ENCODE data around the gene RPS28.
"Not testable (repeated sequence)": the region's sequence is repeated elsewhere in the genome, so short reads cannot be mapped to it uniquely, and the experiment has no call there.

The RPS28 gene

DNA sequence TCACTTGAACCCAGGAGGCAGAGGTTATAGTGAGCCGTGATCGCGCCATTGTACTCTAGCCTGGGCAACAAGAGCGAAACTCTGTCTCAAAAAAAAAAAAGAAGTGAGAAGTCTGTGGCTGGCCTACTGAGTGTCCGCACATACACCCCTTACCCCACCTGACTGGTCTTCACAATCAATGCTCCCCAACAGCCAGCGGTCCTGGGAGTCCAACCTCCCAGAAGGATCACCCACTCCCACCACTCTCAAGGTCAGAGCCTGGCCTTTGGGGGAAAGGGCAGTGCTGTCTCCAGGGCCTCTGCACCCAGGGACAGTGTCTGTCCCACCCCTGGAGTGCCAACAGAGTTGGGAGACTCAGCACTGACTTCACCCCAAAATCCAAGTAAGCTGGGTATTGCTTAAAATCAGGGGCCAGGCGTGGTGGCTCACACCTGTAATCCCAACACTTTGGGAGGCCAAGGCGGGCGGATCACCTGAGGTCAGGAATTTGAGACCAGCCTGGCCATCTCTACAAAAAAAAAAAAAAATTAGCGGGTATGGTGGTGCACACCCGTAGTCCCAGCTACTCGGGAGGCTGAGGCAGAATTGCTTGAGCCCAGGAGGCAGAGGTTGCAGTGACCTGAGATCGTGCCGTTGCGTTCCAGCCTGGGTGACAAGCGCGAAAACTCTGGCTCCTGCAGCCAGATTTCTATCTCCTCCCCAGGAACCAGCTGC, 10.8 kb upstream of the RPS28 start:
- H3K27ac ChIP-seq: no peak overlapping the region
- H3K36me3 ChIP-seq: peaks cover 55% of the 10 kb centered on the region
- no peaks in the 10 kb centered on the region for H3K9me3 ChIP-seq (ENCODE audit: severe bottlenecking)
- H3K4me3 ChIP-seq (ENCODE audit: low read depth, low read length): no peak overlapping the region
- no peaks in the 10 kb centered on the region for H3K27me3 ChIP-seq (ENCODE audit: insufficient read depth, low read depth, severe bottlenecking)
- DNase-seq: peak; percentile 2
- TF ChIP-seq, protein P1, sequence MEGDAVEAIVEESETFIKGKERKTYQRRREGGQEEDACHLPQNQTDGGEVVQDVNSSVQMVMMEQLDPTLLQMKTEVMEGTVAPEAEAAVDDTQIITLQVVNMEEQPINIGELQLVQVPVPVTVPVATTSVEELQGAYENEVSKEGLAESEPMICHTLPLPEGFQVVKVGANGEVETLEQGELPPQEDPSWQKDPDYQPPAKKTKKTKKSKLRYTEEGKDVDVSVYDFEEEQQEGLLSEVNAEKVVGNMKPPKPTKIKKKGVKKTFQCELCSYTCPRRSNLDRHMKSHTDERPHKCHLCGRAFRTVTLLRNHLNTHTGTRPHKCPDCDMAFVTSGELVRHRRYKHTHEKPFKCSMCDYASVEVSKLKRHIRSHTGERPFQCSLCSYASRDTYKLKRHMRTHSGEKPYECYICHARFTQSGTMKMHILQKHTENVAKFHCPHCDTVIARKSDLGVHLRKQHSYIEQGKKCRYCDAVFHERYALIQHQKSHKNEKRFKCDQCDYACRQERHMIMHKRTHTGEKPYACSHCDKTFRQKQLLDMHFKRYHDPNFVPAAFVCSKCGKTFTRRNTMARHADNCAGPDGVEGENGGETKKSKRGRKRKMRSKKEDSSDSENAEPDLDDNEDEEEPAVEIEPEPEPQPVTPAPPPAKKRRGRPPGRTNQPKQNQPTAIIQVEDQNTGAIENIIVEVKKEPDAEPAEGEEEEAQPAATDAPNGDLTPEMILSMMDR (IDR thresholded peaks at IDR 0.05; ENCODE audit: low read depth, low read length): no peak

DNA sequence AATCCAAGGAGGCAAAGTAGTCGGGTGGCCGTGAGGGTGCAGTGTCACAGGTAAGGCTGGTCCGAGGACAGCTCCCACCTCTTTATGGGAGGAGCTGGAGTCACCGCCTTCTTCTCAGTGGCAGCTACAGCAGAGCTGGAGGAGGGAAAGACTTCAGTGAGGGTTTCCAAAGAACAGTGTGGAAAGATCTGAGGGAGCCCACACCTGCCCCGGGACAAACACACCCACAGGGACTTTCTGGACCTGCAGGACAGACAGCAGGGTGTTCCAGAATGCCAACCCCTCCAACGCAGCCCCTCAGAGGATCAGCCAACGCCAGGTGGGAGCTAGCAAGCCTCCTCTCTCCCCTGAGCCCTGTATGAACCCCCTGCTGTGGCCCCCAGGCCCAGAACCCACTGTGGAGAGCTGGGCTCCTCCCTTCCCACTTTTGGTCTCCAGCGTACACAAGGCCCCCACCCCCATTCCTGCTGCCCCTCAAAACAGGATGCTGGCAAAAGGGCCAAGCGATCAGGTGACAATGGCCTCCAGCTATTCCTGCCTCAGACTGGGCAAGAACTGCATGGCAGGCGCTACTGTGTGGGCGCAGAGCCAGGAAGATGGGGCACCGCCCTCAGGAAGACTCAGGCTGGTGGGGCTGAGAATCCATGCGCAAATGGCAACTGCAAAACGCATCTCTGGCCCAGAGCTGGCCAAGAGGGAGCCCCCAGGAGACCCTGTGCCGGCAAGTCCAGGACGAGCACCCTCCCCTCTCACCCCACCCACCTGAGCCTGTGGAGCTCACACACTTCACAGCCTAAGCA, 9.6 kb upstream of the RPS28 start:
- DNase-seq: peak; percentile 3
- Histone ChIP-seq H3K36me3 (peaks cover 47% of the 10 kb centered on the region), H3K27ac (no peak overlapping the region), H3K27me3 (ENCODE audit: insufficient read depth, low read depth, severe bottlenecking) (no peaks in the 10 kb centered on the region), H3K9me3 (ENCODE audit: severe bottlenecking) (no peaks in the 10 kb centered on the region), H3K4me3 (ENCODE audit: low read depth, low read length) (no peak overlapping the region)
- TF ChIP-seq, protein P1 (IDR thresholded peaks at IDR 0.05; ENCODE audit: low read depth, low read length): no peak

DNA sequence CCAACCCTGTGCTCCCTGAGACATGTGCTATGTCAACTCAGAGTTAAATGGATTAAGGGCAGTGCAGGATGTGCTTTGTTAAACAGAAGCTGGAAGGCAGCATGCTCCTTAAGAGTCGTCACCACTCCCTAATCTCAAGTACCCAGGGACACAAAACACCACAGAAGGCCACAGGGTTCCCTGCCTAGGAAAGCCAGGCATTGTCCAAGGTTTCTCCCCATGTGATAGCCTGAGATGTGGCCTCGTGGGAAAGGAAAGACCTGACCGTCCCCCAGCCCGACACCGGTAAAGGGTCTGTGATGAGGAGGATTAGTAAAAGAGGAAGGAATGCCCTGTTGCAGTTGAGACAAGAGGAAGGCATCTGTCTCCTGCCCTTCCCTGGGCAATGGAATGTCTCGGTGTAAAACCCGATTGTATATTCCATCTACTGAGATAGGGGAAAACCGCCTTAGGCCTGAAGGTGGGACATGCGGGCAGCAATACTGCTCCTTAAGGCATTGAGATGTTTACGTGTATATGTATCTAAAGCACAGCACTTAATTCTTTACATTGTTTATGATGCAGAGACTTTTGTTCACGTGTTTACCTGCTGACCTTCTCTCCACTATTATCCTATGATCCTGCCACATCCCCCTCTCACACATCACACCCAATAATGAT, 6.2 kb upstream of the RPS28 start:
- peak; percentile 57 for DNase-seq
- H3K27me3 ChIP-seq (ENCODE audit: insufficient read depth, low read depth, severe bottlenecking); H3K4me3 ChIP-seq (ENCODE audit: low read depth, low read length); H3K9me3 ChIP-seq (ENCODE audit: severe bottlenecking): not testable (repeated sequence)
- Histone ChIP-seq H3K27ac (peak overlapping the region; percentile 72), H3K36me3 (peaks cover 40% of the 10 kb centered on the region)

DNA sequence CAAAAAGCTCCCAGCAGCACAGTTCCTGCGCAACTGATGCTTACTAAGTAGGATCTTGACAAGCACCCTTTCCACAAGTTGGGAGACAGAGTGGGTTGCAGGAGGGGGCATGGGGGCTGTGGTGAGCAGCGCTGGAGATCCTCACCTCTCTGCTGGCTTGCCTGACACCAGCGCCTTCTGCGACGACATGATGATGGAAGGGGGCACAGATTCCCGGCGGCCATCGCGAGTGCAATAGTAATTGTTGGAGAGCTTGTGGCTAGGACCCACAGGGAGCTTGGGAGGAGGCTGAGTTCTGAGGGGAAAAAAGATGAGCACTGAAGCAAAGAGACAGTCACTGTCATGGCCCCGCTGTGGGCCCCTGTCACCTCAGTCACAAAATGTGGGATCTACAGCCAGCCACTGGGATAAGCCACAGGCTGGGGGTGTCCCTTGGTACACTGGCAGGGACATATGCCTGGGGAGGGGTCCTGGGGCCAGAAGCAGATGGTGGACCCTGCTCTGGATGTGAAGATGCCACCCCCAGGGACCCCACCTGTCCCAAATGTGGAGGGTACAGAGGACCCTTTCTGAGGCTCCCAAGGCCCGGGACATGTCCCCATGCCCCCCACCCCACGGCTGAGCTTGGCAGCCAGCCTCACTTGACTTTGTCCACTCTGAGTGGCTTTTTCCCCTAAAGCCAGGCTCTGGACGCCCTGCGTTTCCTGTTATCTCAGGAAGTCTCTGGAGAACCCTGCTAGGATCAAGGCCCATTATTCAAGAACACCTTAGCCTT, 4.8 kb upstream of the RPS28 start:
- TF ChIP-seq, protein P1 (IDR thresholded peaks at IDR 0.05; ENCODE audit: low read depth, low read length): no peak
- H3K36me3 ChIP-seq: peaks cover 30% of the 10 kb centered on the region
- H3K9me3 ChIP-seq (ENCODE audit: severe bottlenecking): no peaks in the 10 kb centered on the region
- H3K27ac ChIP-seq: no peak overlapping the region; the same call in 1 of the 2 replicates
- no peak overlapping the region for H3K4me3 ChIP-seq (ENCODE audit: low read depth, low read length)
- no peak for DNase-seq
- H3K27me3 ChIP-seq (ENCODE audit: insufficient read depth, low read depth, severe bottlenecking): no peaks in the 10 kb centered on the region

DNA sequence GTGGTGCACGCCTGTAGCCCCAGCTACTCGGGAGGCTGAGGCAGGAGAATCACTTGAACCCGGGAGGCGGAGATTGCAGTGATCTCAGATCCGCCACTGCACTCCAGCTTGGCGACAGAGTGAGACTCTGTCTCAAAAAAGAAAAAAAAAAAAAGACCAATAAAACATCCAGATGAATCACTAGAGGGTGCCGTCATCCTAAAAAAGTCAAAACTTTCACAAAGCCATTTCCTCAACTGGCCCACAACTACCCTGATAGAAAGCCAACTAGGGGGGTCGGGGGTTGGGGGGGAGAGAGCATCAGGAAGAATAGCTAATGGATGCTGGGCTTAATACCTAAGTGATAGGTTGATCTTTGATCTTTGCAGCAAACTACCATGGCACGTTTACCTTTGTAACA, 2.5 kb upstream of the RPS28 start:
- peaks cover 35% of the 10 kb centered on the region for H3K36me3 ChIP-seq
- H3K27ac ChIP-seq; H3K27me3 ChIP-seq (ENCODE audit: insufficient read depth, low read depth, severe bottlenecking); DNase-seq; H3K4me3 ChIP-seq (ENCODE audit: low read depth, low read length); H3K9me3 ChIP-seq (ENCODE audit: severe bottlenecking): not testable (repeated sequence)

DNA sequence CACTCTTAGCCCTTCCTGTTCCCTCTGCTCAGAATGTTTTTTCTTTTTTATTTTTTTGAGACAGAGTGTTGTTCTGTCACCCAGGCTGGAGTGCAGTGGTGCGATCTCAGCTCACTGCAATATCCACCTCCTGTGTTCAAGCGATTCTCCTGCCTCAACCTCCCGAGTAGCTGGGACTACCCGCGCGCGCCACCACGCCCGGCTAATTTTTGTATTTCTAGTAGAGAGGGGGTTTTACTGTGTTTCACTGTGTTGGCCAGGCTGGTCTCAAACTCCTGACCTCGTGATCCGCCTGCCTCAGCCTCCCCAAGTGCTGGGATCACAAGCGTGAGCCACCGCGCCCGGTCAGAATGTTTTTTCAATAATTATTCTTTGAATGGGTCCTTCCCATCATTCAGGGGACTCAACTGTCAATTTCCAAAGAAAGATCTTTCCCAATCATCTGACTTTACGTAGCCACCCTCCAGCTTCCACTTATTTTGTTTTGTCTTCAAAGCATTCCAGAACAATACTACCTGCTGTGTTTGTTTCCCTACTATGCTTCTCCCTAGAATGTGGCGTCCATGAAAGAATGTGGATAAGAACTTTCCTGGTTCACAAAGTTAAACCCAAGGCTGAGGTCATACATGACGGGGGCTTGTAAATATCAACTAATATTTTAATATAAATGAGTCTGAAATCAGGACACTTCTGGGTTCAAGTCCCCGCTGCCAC, 1.3 kb upstream of the RPS28 start:
- Histone ChIP-seq H3K27me3 (ENCODE audit: insufficient read depth, low read depth, severe bottlenecking) (no peaks in the 10 kb centered on the region), H3K4me3 (ENCODE audit: low read depth, low read length) (peak overlapping the region; percentile 71), H3K36me3 (peaks cover 33% of the 10 kb centered on the region), H3K9me3 (ENCODE audit: severe bottlenecking) (no peaks in the 10 kb centered on the region), H3K27ac (peak overlapping the region; percentile 85)
- DNase-seq: no peak
- TF ChIP-seq, protein P1 (IDR thresholded peaks at IDR 0.05; ENCODE audit: low read depth, low read length): no peak

Data from WERI-Rb-1 (cell line).